Keratinocyte (primary cell): Measurements from ENCODE around the gene STK17A. TPM values are rescaled to one million over a fixed set of nuclear protein-coding genes. Genes with fewer than 3 reads are reported as not detected.

Experiments
- DNase-seq: peaks from one replicate; pipeline ENCODE4 v3.0.0-alpha.2; 2011; ENCODE audit warnings: low read depth, missing footprints, low spot score
- FAIRE-seq: peaks from 2 replicates; lab custom pipeline; 2011; peaks lifted over from hg19 to GRCh38; lab: Jason Lieb, UNC
- H2AFZ ChIP-seq: 2 replicates; pipeline ENCODE4 v1.6.0; 2012; ENCODE audit warnings: low read length, control low read depth, inconsistent platforms; ENCODE audit not compliant: control insufficient read depth
- H3K27ac ChIP-seq: 2 replicates; pipeline ENCODE4 v1.5.1; 2011; ENCODE audit warnings: low read length; ENCODE audit not compliant: control insufficient read depth, insufficient read depth
- H3K27me3 ChIP-seq: 3 replicates; pipeline ENCODE4 v1.6.0; 2011; ENCODE audit warnings: low read length; ENCODE audit not compliant: control insufficient read depth, insufficient read depth; ENCODE audit errors: extremely low read depth
- H3K36me3 ChIP-seq, 2 experiments: 2 replicates in 1 of 2; 3 replicates in 1 of 2; pipeline ENCODE4 v1.5.1; 2011; ENCODE audit warnings: low read length in 2 of 2, mild to moderate bottlenecking in 1 of 2; ENCODE audit not compliant: control insufficient read depth in 2 of 2, insufficient read depth in 2 of 2; ENCODE audit errors: extremely low read depth in 1 of 2
- H3K4me1 ChIP-seq: 3 replicates; pipeline ENCODE4 v1.5.1; 2011; ENCODE audit warnings: low read length; ENCODE audit not compliant: control insufficient read depth, insufficient read depth; ENCODE audit errors: extremely low read depth
- H3K4me2 ChIP-seq: 3 replicates; pipeline ENCODE4 v1.6.0; 2011; ENCODE audit warnings: low read depth, low read length; ENCODE audit not compliant: control insufficient read depth, insufficient read depth; ENCODE audit errors: extremely low read depth
- H3K4me3 ChIP-seq, 3 experiments: fragments of 200-600 bp in 1 of 3; sonication (generic) in 1 of 3; 2 replicates in 2 of 3; 3 replicates in 1 of 3; pipeline ENCODE4 v1.5.1; 2011 to 2016; ENCODE audit warnings: low read length in 3 of 3, mild to moderate bottlenecking in 3 of 3, control low read depth in 2 of 3, inconsistent platforms in 1 of 3, low read depth in 1 of 3, mixed read lengths in 1 of 3, mixed run types in 1 of 3, moderate library complexity in 1 of 3; ENCODE audit not compliant: control insufficient read depth in 2 of 3, insufficient read depth in 2 of 3; ENCODE audit errors: extremely low read depth in 1 of 3
- H3K79me2 ChIP-seq: 2 replicates; pipeline ENCODE4 v1.6.0; 2012; ENCODE audit warnings: low read length; ENCODE audit not compliant: control insufficient read depth, insufficient read depth
- H3K9ac ChIP-seq: 3 replicates; pipeline ENCODE4 v1.6.0; 2011; ENCODE audit warnings: low read length; ENCODE audit not compliant: control insufficient read depth, insufficient read depth; ENCODE audit errors: extremely low read depth
- H3K9me1 ChIP-seq: 3 replicates; pipeline ENCODE4 v1.6.0; 2011; ENCODE audit warnings: low read length; ENCODE audit not compliant: control insufficient read depth, insufficient read depth; ENCODE audit errors: extremely low read depth
- H3K9me3 ChIP-seq: 2 replicates; pipeline ENCODE4 v1.5.1; 2012; ENCODE audit warnings: low read depth, low read length; ENCODE audit not compliant: control insufficient read depth
- H4K20me1 ChIP-seq: 3 replicates; pipeline ENCODE4 v1.6.0; 2011; ENCODE audit warnings: low read length; ENCODE audit not compliant: control insufficient read depth, insufficient read depth; ENCODE audit errors: extremely low read depth
- EZH2 ChIP-seq: IDR thresholded peaks from one replicate; pipeline ENCODE4 v1.6.1; 2012; ENCODE audit warnings: inconsistent platforms, mild to moderate bottlenecking, low read length, moderate library complexity
- dilution Hi-C: fragments of 300-500 bp; cut with MboI; formaldehyde crosslinking; loops from one replicate; pipeline ENCODE4 v1.7.0; 2020; ENCODE audit warnings: low sequenced_read_pairs; ENCODE audit not compliant: extremely low pct_ligation_motif_present
- polyA plus RNA-seq, 5 experiments: library from polyadenylated mRNA; depleted of rRNA in 3 of 5; stranded (reverse) in 3 of 5; stranded (forward) in 1 of 5; unstranded in 1 of 5; fragments of >200 nt; gene quantifications; 1 replicate in 1 of 5; 2 replicates in 3 of 5; 3 replicates in 1 of 5; pipeline versions ENCODE4 v1.2.1 to v1.2.3, GENCODE V29; 2011 to 2012; ENCODE audit warnings: missing spikeins in 2 of 5, low read depth in 1 of 5, low replicate concordance in 1 of 5
- TF ChIP-seq, protein P1 (sequence below), 3 experiments: IDR thresholded peaks in 1 of 3; conservative IDR thresholded peaks in 1 of 3; optimal IDR thresholded peaks in 1 of 3; 2 replicates in 2 of 3; 3 replicates in 1 of 3; pipeline versions ENCODE3 to v1.5.1; 2011; ENCODE audit warnings: low read length in 3 of 3, mild to moderate bottlenecking in 3 of 3, moderate library complexity in 2 of 3, control low read depth in 1 of 3, inconsistent platforms in 1 of 3; ENCODE audit not compliant: insufficient read depth in 2 of 3; ENCODE audit errors: extremely low read depth in 1 of 3

Gene STK17A
- polyA plus RNA-seq, 1 donor (not counting 4 experiments of a cell fraction or from before 2014, with no cell fraction given): 81.3 TPM

DNA sequence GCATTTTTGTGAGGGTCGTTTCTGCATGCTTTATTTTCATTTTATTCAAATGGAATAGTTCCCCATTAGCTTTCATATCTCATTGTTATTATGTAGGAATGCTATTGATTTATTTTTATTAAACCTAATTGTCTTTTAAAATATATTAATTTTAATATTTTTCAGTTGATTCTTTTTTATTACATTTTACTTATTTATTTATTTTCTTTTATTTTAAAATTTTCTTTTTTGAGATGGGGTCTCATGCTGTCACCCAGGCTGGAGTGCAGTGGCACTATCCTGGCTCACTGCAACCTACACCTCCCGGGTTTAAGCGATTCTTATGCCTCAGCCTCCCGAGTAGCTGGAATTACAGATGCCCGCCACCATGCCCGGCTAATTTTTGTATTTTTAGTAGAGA is 7.4 kb upstream of the STK17A start:
- H3K4me2 ChIP-seq: no peak overlapping the region
- H3K27me3 ChIP-seq: no peaks in the 10 kb centered on the region
- dilution Hi-C loops: no loop called here
- H3K9me3 ChIP-seq: no peaks in the 10 kb centered on the region
- no peak for TF ChIP-seq EZH2
- TF ChIP-seq, protein P1, sequence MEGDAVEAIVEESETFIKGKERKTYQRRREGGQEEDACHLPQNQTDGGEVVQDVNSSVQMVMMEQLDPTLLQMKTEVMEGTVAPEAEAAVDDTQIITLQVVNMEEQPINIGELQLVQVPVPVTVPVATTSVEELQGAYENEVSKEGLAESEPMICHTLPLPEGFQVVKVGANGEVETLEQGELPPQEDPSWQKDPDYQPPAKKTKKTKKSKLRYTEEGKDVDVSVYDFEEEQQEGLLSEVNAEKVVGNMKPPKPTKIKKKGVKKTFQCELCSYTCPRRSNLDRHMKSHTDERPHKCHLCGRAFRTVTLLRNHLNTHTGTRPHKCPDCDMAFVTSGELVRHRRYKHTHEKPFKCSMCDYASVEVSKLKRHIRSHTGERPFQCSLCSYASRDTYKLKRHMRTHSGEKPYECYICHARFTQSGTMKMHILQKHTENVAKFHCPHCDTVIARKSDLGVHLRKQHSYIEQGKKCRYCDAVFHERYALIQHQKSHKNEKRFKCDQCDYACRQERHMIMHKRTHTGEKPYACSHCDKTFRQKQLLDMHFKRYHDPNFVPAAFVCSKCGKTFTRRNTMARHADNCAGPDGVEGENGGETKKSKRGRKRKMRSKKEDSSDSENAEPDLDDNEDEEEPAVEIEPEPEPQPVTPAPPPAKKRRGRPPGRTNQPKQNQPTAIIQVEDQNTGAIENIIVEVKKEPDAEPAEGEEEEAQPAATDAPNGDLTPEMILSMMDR (optimal IDR thresholded peaks at IDR 0.05 in 1 of 3, IDR thresholded peaks at IDR 0.05 in 1 of 3, conservative IDR thresholded peaks at IDR 0.05 in 1 of 3; ENCODE audit: extremely low read depth in 1 of 3, insufficient read depth in 2 of 3, low read length in 3 of 3): no peak
- no peaks in the 10 kb centered on the region for H3K79me2 ChIP-seq
- FAIRE-seq: no peak
- H3K9ac ChIP-seq: no peak overlapping the region
- no peaks in the 10 kb centered on the region for H3K9me1 ChIP-seq
- no peak for DNase-seq
- no peak overlapping the region for H2AFZ ChIP-seq
- H3K4me1 ChIP-seq: peaks cover 28% of the 10 kb centered on the region
- no peak overlapping the region for H3K4me3 ChIP-seq
- peaks cover 0 to 2% of the 10 kb centered on the region in 2 experiments for H3K36me3 ChIP-seq
- no peak overlapping the region for H3K27ac ChIP-seq
- H4K20me1 ChIP-seq: no peaks in the 10 kb centered on the region

DNA sequence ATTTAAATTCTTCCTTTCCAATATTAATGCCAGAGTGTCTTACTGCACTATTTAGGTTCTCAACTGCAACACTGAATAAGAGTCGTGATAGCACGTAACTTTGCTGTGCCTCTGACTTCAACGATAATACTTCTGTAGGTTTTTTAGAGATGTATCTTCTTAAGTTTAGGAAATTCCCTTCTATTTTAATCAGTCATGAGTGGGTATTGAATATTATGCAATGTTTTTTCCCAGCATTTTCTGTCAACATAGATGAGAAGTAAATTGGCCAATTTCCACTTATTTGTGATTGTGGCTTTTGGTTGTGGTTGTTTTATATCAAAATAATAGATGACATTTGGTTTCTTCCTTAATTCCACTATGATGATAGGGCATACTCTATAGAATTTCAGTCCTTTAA is 6.7 kb upstream of the STK17A start:
- H3K79me2 ChIP-seq: no peaks in the 10 kb centered on the region
- TF ChIP-seq, protein P1 (optimal IDR thresholded peaks at IDR 0.05 in 1 of 3, IDR thresholded peaks at IDR 0.05 in 1 of 3, conservative IDR thresholded peaks at IDR 0.05 in 1 of 3; ENCODE audit: extremely low read depth in 1 of 3, insufficient read depth in 2 of 3, low read length in 3 of 3): no peak
- no peak for TF ChIP-seq EZH2
- no peaks in the 10 kb centered on the region for H4K20me1 ChIP-seq
- DNase-seq: no peak
- H3K9ac ChIP-seq: no peak overlapping the region
- peaks cover 0 to 2% of the 10 kb centered on the region in 2 experiments for H3K36me3 ChIP-seq
- H3K4me3 ChIP-seq: no peak overlapping the region
- dilution Hi-C loops: no loop called here
- H3K9me3 ChIP-seq: no peaks in the 10 kb centered on the region
- H2AFZ ChIP-seq: no peak overlapping the region
- FAIRE-seq: no peak
- peaks cover 23% of the 10 kb centered on the region for H3K4me1 ChIP-seq
- no peaks in the 10 kb centered on the region for H3K27me3 ChIP-seq
- no peaks in the 10 kb centered on the region for H3K9me1 ChIP-seq
- H3K4me2 ChIP-seq: no peak overlapping the region
- H3K27ac ChIP-seq: no peak overlapping the region
